Stimulated activated effector memory CD8-positive, alpha-beta T cell treated with anti-CD3 and anti-CD28 coated beads, Interleukin-12 subunit alpha, Interleukin-12 subunit beta, amount 100 ng/mL, for 72 hours (primary cell): ENCODE results near the gene ZNF83.
"Not testable (repeated sequence)": the region's sequence is repeated elsewhere in the genome, so short reads cannot be mapped to it uniquely, and the experiment has no call there.

ENCODE experiments used
- ATAC-seq: fragments of 150-1000 bp; cut with Tn5 transposase; 2 replicates; pipeline ENCODE4 v1.10.0; 2021
- DNase-seq, 2 donors: peaks; one replicate each; pipeline ENCODE4 v3.0.0; 2021 to 2022; ENCODE audit warnings: low spot score in 2 of 2
- H3K27ac Mint-ChIP-seq: one replicate; pipeline ENCODE4 v1.8.0; 2022; ENCODE audit warnings: mild to moderate bottlenecking, mixed read lengths
- H3K36me3 Mint-ChIP-seq: one replicate; pipeline ENCODE4 v1.8.0; 2022; ENCODE audit warnings: mild to moderate bottlenecking, mixed read lengths
- H3K4me1 Mint-ChIP-seq: one replicate; pipeline ENCODE4 v1.8.0; 2022; ENCODE audit warnings: mixed read lengths
- H3K4me3 Mint-ChIP-seq: one replicate; pipeline ENCODE4 v1.8.0; 2022; ENCODE audit warnings: mild to moderate bottlenecking, mixed read lengths
- H3K9me3 Mint-ChIP-seq: one replicate; pipeline ENCODE4 v1.8.0; 2022; ENCODE audit warnings: mixed read lengths

Gene ZNF83

GRCh38 chr19:52659013-52659412 lies 20.9 kb upstream of the ZNF83 start:
- Mint-ChIP-seq H3K9me3 (no peaks in the 10 kb centered on the region), H3K4me1 (peaks cover 22% of the 10 kb centered on the region), H3K27ac (no peak overlapping the region), H3K36me3 (peaks cover 83% of the 10 kb centered on the region), H3K4me3 (no peak overlapping the region)
- no peak for ATAC-seq
- DNase-seq, result no peak

- no peak for DNase-seq
These were observed 20.4 kb upstream of the ZNF83 start for GRCh38 chr19:52658595-52658994.

GRCh38 chr19:52653161-52653560 lies 15.0 kb upstream of the ZNF83 start:
- ATAC-seq (no peak), DNase-seq (no peak)
- Mint-ChIP-seq H3K4me3 (no peak overlapping the region), H3K4me1 (no peaks in the 10 kb centered on the region), H3K36me3 (peaks cover 66% of the 10 kb centered on the region), H3K9me3 (peaks cover 6% of the 10 kb centered on the region), H3K27ac (no peak overlapping the region)

More at GRCh38 chr19:52658595-52658994, 20.4 kb upstream of the ZNF83 start:
- ATAC-seq, result no peak
- peaks cover 22% of the 10 kb centered on the region for H3K4me1 Mint-ChIP-seq
- no peaks in the 10 kb centered on the region for H3K9me3 Mint-ChIP-seq
- H3K36me3 Mint-ChIP-seq, result peaks cover 87% of the 10 kb centered on the region
- no peak overlapping the region for H3K27ac Mint-ChIP-seq
- H3K4me3 Mint-ChIP-seq, result no peak overlapping the region

- Mint-ChIP-seq H3K9me3 (peaks cover 16% of the 10 kb centered on the region), H3K4me3 (no peak overlapping the region), H3K27ac (no peak overlapping the region), H3K36me3 (peaks cover 54% of the 10 kb centered on the region), H3K4me1 (no peaks in the 10 kb centered on the region)
- ATAC-seq (no peak), DNase-seq (no peak)
These were observed 13.8 kb upstream of the ZNF83 start for GRCh38 chr19:52651956-52652355.

- DNase-seq (no peak), ATAC-seq (no peak)
- peaks cover 20% of the 10 kb centered on the region for H3K9me3 Mint-ChIP-seq
- H3K36me3 Mint-ChIP-seq, result peaks cover 19% of the 10 kb centered on the region
- no peak overlapping the region for H3K27ac Mint-ChIP-seq
- no peaks in the 10 kb centered on the region for H3K4me1 Mint-ChIP-seq
- no peak overlapping the region for H3K4me3 Mint-ChIP-seq
These were observed 10.3 kb upstream of the ZNF83 start for GRCh38 chr19:52648336-52649016.

GRCh38 chr19:52646571-52647217 lies 8.5 kb upstream of the ZNF83 start:
- H3K36me3 Mint-ChIP-seq, result peaks cover 8% of the 10 kb centered on the region
- H3K9me3 Mint-ChIP-seq, result peaks cover 20% of the 10 kb centered on the region
- no peak overlapping the region for H3K4me3 Mint-ChIP-seq
- H3K4me1 Mint-ChIP-seq, result no peaks in the 10 kb centered on the region
- H3K27ac Mint-ChIP-seq, result no peak overlapping the region
- ATAC-seq (no peak), DNase-seq (no peak)

- H3K36me3 Mint-ChIP-seq, result peaks cover 16% of the 10 kb centered on the region
- no peak for ATAC-seq
- H3K4me3 Mint-ChIP-seq, result no peak overlapping the region
- no peak for DNase-seq
- H3K4me1 Mint-ChIP-seq, result peaks cover 16% of the 10 kb centered on the region
- no peak overlapping the region for H3K27ac Mint-ChIP-seq
- H3K9me3 Mint-ChIP-seq, result no peaks in the 10 kb centered on the region
These were observed 2.8 kb upstream of the ZNF83 start for GRCh38 chr19:52640916-52641315.

- DNase-seq (no peak), ATAC-seq (no peak)
- Mint-ChIP-seq H3K36me3 (peaks cover 16% of the 10 kb centered on the region), H3K27ac (no peak overlapping the region), H3K4me3 (peak overlapping the region; percentile 90), H3K9me3 (no peaks in the 10 kb centered on the region), H3K4me1 (peaks cover 16% of the 10 kb centered on the region)
These were observed 1.8 kb upstream of the ZNF83 start for GRCh38 chr19:52639996-52640395.

- H3K27ac Mint-ChIP-seq, result no peak overlapping the region
- no peak for DNase-seq
These were observed 446 bp upstream of the ZNF83 start for GRCh38 chr19:52638601-52639000.

GRCh38 chr19:52635786-52636570 lies 2.2 kb downstream of the ZNF83 start:
- no peak for ATAC-seq
- DNase-seq, result no peak
- peaks cover 40% of the 10 kb centered on the region for H3K4me1 Mint-ChIP-seq
- H3K4me3 Mint-ChIP-seq, result no peak overlapping the region
- no peaks in the 10 kb centered on the region for H3K9me3 Mint-ChIP-seq
- peaks cover 30% of the 10 kb centered on the region for H3K36me3 Mint-ChIP-seq
- H3K27ac Mint-ChIP-seq, result no peak overlapping the region

More at GRCh38 chr19:52638601-52639000, 446 bp upstream of the ZNF83 start:
- peak overlapping the region; percentile 90 for H3K4me3 Mint-ChIP-seq
- H3K36me3 Mint-ChIP-seq, result peaks cover 22% of the 10 kb centered on the region
- ATAC-seq, result peak; percentile 31
- no peaks in the 10 kb centered on the region for H3K9me3 Mint-ChIP-seq
- H3K4me1 Mint-ChIP-seq, result peaks cover 16% of the 10 kb centered on the region

GRCh38 chr19:52627441-52627840 lies 10.7 kb downstream of the ZNF83 start:
- not testable (repeated sequence) for H3K9me3 Mint-ChIP-seq, ATAC-seq, H3K4me3 Mint-ChIP-seq, DNase-seq, H3K27ac Mint-ChIP-seq
- Mint-ChIP-seq H3K4me1 (peaks cover 38% of the 10 kb centered on the region), H3K36me3 (peaks cover 17% of the 10 kb centered on the region)

GRCh38 chr19:52626915-52627314 lies 11.2 kb downstream of the ZNF83 start:
- DNase-seq, result no peak
- Mint-ChIP-seq H3K9me3 (no peaks in the 10 kb centered on the region), H3K4me3 (no peak overlapping the region), H3K4me1 (peaks cover 38% of the 10 kb centered on the region), H3K27ac (no peak overlapping the region), H3K36me3 (peaks cover 21% of the 10 kb centered on the region)
- no peak for ATAC-seq

GRCh38 chr19:52622261-52622660 lies 15.9 kb downstream of the ZNF83 start:
- Mint-ChIP-seq H3K4me1 (peaks cover 23% of the 10 kb centered on the region), H3K9me3 (peaks cover 3% of the 10 kb centered on the region), H3K36me3 (peaks cover 45% of the 10 kb centered on the region)

GRCh38 chr19:52621376-52621775 lies 16.8 kb downstream of the ZNF83 start:
- Mint-ChIP-seq H3K4me3 (no peak overlapping the region), H3K4me1 (peaks cover 23% of the 10 kb centered on the region), H3K9me3 (peaks cover 6% of the 10 kb centered on the region), H3K27ac (peak overlapping the region; percentile 56), H3K36me3 (peaks cover 54% of the 10 kb centered on the region)
- no peak for DNase-seq
- ATAC-seq, result no peak

More at GRCh38 chr19:52622261-52622660, 15.9 kb downstream of the ZNF83 start:
- Mint-ChIP-seq H3K4me3 (no peak overlapping the region), H3K27ac (peak overlapping the region; percentile 56)
- ATAC-seq (no peak), DNase-seq (no peak)

- no peaks in the 10 kb centered on the region for H3K4me1 Mint-ChIP-seq
- peaks cover 77% of the 10 kb centered on the region for H3K36me3 Mint-ChIP-seq
- DNase-seq (no peak), ATAC-seq (no peak)
- peaks cover 11% of the 10 kb centered on the region for H3K9me3 Mint-ChIP-seq
- H3K4me3 Mint-ChIP-seq, result no peak overlapping the region
- H3K27ac Mint-ChIP-seq, result no peak overlapping the region
These were observed 24.8 kb downstream of the ZNF83 start for GRCh38 chr19:52613299-52613906.
